Measurements from ENCODE around the gene TMEM53. TPM values are rescaled to one million over a fixed set of nuclear protein-coding genes. Genes with fewer than 3 reads are reported as not detected.

Gene TMEM53
- total RNA-seq, 2 donors from 2014 or later: 26.4 to 29.6 TPM

GRCh38 chr1:44696101-44696500 lies 21.8 kb upstream of the TMEM53 start:
- H3K9me3 ChIP-seq: no peaks in the 10 kb centered on the region
- intact Hi-C loops (cut with DNase I): no loop called here
- no peak for TF ChIP-seq CTCF (IDR thresholded peaks at IDR 0.05)
- no peaks in the 10 kb centered on the region for H3K36me3 ChIP-seq
- DNase-seq: no peak
- H3K4me3 ChIP-seq: no peak overlapping the region
- no peak overlapping the region for H3K27ac ChIP-seq
- no peaks in the 10 kb centered on the region for H3K27me3 ChIP-seq
- no peaks in the 10 kb centered on the region for H3K4me1 ChIP-seq
- no peak overlapping the region for H3K9ac ChIP-seq (ENCODE audit: low read depth in 2 of 2, low read length in 2 of 2)

DNA sequence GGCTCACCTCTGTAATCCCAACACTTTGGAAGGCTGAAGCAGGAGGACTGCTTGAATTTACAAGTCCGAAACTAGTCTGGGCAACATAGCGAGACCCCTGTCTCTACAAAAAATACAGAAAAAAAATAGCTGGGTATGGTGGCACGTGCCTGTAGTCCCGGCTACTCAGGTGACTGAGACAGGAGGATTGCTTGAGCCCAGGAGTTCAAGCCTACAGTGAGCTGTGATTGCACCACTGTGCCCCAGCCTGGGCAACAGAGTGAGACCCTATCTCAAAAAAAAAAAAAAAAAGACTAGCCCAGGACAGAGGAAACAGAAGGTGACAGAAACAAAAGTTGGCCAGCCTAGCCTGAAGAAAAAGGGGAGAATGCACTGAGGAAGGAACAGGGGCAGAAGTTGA lies 21.4 kb upstream of the TMEM53 start:
- Histone ChIP-seq H3K36me3 (no peaks in the 10 kb centered on the region), H3K4me3 (no peak overlapping the region), H3K27me3 (no peaks in the 10 kb centered on the region), H3K9ac (ENCODE audit: low read depth in 2 of 2, low read length in 2 of 2) (no peak overlapping the region), H3K4me1 (no peaks in the 10 kb centered on the region), H3K9me3 (no peaks in the 10 kb centered on the region), H3K27ac (no peak overlapping the region)
- intact Hi-C loops (cut with DNase I): no loop called here
- DNase-seq: no peak
- TF ChIP-seq CTCF (IDR thresholded peaks at IDR 0.05): no peak

DNA sequence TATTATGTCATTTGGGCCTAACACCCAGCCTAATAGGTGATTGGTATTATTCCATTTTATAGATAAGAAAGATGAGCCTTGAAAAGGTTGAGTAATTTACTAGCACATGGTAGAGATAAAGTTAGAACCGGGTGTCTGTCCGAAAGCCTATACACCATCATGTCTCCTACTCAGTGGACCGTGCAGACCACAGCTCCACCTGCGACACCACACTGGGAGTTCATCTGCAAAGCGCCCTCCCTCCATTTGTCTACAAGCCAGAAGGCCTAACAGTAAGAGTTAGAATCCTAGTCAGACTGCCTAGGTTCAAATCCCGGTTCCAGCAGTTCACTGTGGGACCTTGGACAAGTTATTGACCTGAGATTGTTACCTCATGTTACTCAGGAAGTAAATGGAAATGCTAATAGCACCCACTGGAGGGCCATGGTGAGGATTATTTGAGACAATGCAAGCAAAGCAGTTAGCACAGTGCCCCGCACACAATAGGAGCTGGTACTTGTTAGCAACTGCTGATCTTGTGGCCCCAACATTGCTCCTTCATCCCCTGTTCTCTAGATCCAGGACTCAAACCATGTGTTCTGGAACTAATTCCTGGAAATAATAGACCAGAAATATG lies 20.7 kb upstream of the TMEM53 start:
- intact Hi-C loops (cut with DNase I): no loop called here
- no peaks in the 10 kb centered on the region for H3K9me3 ChIP-seq
- no peak for DNase-seq
- no peak overlapping the region for H3K4me3 ChIP-seq
- no peak for TF ChIP-seq CTCF (IDR thresholded peaks at IDR 0.05)
- H3K9ac ChIP-seq (ENCODE audit: low read depth in 2 of 2, low read length in 2 of 2): no peak overlapping the region
- no peak overlapping the region for H3K27ac ChIP-seq
- H3K36me3 ChIP-seq: no peaks in the 10 kb centered on the region
- H3K27me3 ChIP-seq: no peaks in the 10 kb centered on the region
- no peaks in the 10 kb centered on the region for H3K4me1 ChIP-seq

- H3K36me3 ChIP-seq: no peaks in the 10 kb centered on the region
- DNase-seq: no peak
- no peaks in the 10 kb centered on the region for H3K4me1 ChIP-seq
- no peak overlapping the region for H3K4me3 ChIP-seq
- H3K27me3 ChIP-seq: no peaks in the 10 kb centered on the region
- no peak overlapping the region for H3K9ac ChIP-seq (ENCODE audit: low read depth in 2 of 2, low read length in 2 of 2)
- intact Hi-C loops (cut with DNase I): no loop called here
- H3K27ac ChIP-seq: no peak overlapping the region
- TF ChIP-seq CTCF (IDR thresholded peaks at IDR 0.05): no peak
- no peaks in the 10 kb centered on the region for H3K9me3 ChIP-seq
Observed at GRCh38 chr1:44693900-44694299, 19.6 kb upstream of the TMEM53 start.

- Histone ChIP-seq H3K4me1 (no peaks in the 10 kb centered on the region), H3K4me3 (no peak overlapping the region), H3K27me3 (no peaks in the 10 kb centered on the region), H3K9ac (ENCODE audit: low read depth in 2 of 2, low read length in 2 of 2) (no peak overlapping the region), H3K36me3 (no peaks in the 10 kb centered on the region), H3K9me3 (no peaks in the 10 kb centered on the region), H3K27ac (no peak overlapping the region)
- no peak for TF ChIP-seq CTCF (IDR thresholded peaks at IDR 0.05)
- no peak for DNase-seq
- intact Hi-C loops (cut with DNase I): no loop called here
Observed at GRCh38 chr1:44693159-44693558, 18.9 kb upstream of the TMEM53 start.
